Esophagus muscularis mucosa (tissue), 4 donors: ENCODE results near the gene SLC6A8. TPM values are rescaled to one million over a fixed set of nuclear protein-coding genes. Genes with fewer than 3 reads are reported as not detected.
"Not testable (repeated sequence)": the region's sequence is repeated elsewhere in the genome, so short reads cannot be mapped to it uniquely, and the experiment has no call there.

Source experiments
- DNase-seq: peaks from one replicate; pipeline ENCODE4 v3.0.0-alpha.2; 2017; ENCODE audit errors: extremely low spot score
- H3K27ac ChIP-seq, 4 donors: fragments of 200-600 bp; sonication (generic); replicated peaks in 1 of 4; 1 replicate in 3 of 4; 2 replicates in 1 of 4; pipeline ENCODE4 v1.5.1; 2016 to 2019; ENCODE audit warnings: mild to moderate bottlenecking in 1 of 4
- H3K27me3 ChIP-seq, 4 donors: fragments of 200-600 bp; sonication (generic); one replicate each; pipeline versions ENCODE4 v1.5.1 to v1.6.0; 2016 to 2019
- H3K36me3 ChIP-seq, 4 donors: fragments of 200-600 bp; sonication (generic); one replicate each; pipeline ENCODE4 v1.5.1; 2016 to 2019
- H3K4me1 ChIP-seq, 4 donors: fragments of 200-600 bp; sonication (generic); one replicate each; pipeline ENCODE4 v1.5.1; 2016 to 2019
- H3K4me3 ChIP-seq, 4 donors: fragments of 200-600 bp; sonication (generic); 1 replicate in 2 of 4; 2 replicates in 2 of 4; pipeline ENCODE4 v1.5.1; 2016 to 2019; ENCODE audit warnings: mild to moderate bottlenecking in 4 of 4, moderate library complexity in 1 of 4
- H3K9me3 ChIP-seq, 4 donors: fragments of 200-600 bp; sonication (generic); 1 replicate in 3 of 4; 2 replicates in 1 of 4; pipeline ENCODE4 v1.5.1; 2016 to 2019
- CTCF ChIP-seq, 3 experiments: fragments of 200-600 bp in 2 of 3; fragments of 450-650 bp in 1 of 3; sonication (generic) in 2 of 3; IDR thresholded peaks; one replicate each; pipeline ENCODE4 v1.5.1; 2017 to 2019; ENCODE audit warnings: antibody characterized with exemption in 3 of 3, mild to moderate bottlenecking in 2 of 3, moderate library complexity in 1 of 3
- EP300 ChIP-seq: sonication (generic); formaldehyde crosslinking; IDR thresholded peaks from one replicate; pipeline ENCODE4 v1.6.1; 2017; ENCODE audit warnings: antibody characterized with exemption
- POLR2A ChIP-seq: fragments of 450-650 bp; IDR thresholded peaks from one replicate; pipeline ENCODE4 v1.6.1; 2017; ENCODE audit warnings: antibody characterized with exemption, moderate library complexity, mild to moderate bottlenecking, low read depth
- POLR2AphosphoS5 ChIP-seq, 2 donors: sonication (generic); formaldehyde crosslinking; IDR thresholded peaks; one replicate each; pipeline ENCODE4 v1.6.1; 2017; ENCODE audit warnings: antibody characterized with exemption in 2 of 2
- WGBS: methylation state at CpG from one replicate; pipeline ENCODE4 v1.1.5; 2018; 5-methylcytosine and 5-hydroxymethylcytosine counted together
- intact Hi-C: fragments of 100-400 bp; cut with DNase I; formaldehyde crosslinking; loops from one replicate; pipeline ENCODE4 v1.15.1; 2023
- total RNA-seq, 4 donors: library from RNA; depleted of rRNA; stranded (reverse); fragments of >200 nt; gene quantifications; one replicate each; pipeline versions ENCODE4 v1.1.0 to v1.2.1, GENCODE V29; 2016

Gene SLC6A8
- total RNA-seq, 4 donors from 2014 or later = 41.7 to 62.3 (median 45.6) TPM

- Histone ChIP-seq H3K4me3 (peak within 1 kb of the TSS; percentile 40 to 52 (median 45)), H3K36me3 (no peaks in the 10 kb centered on the region), H3K4me1 (peaks cover 0 to 22% (median 4%) of the 10 kb centered on the region in 4 donors), H3K27me3 (peaks cover 0 to 14% (median 2%) of the 10 kb centered on the region in 4 donors), H3K27ac (peak within 1 kb of the TSS; percentile 45 to 72 (median 70)), H3K9me3 (no peaks in the 10 kb centered on the region)
- no peak for DNase-seq
- 47% methylated on average over 16 of the region's 98 CpGs for WGBS
- TF ChIP-seq POLR2AphosphoS5 (IDR thresholded peaks at IDR 0.05) = no peak
- TF ChIP-seq EP300 = no peak
- TF ChIP-seq POLR2A = no peak
- no peak for TF ChIP-seq CTCF (IDR thresholded peaks at IDR 0.05)
- intact Hi-C loops = no loop called here
Observed at GRCh38 chrX:153673428-153674218, 14.1 kb upstream of the SLC6A8 start, which contains the start of gene PNCK. Gene PNCK (minus strand): TSS chrX:153673813. CDS start chrX:153673076, 737 bp downstream.

- intact Hi-C loops = no loop called here
- DNase-seq = no peak
- H3K4me1 ChIP-seq = peaks cover 0 to 14% (median 3%) of the 10 kb centered on the region in 4 donors
Observed at GRCh38 chrX:153674219-153674851, 13.4 kb upstream of the SLC6A8 start.

GRCh38 chrX:153681175-153681574 is 6.6 kb upstream of the SLC6A8 start:
- DNase-seq = no peak
- intact Hi-C loops = no loop called here
- 70% methylated on average over 12 of the region's 12 CpGs for WGBS
- Histone ChIP-seq H3K9me3 (peaks cover 0 to 8% (median 0%) of the 10 kb centered on the region in 4 donors), H3K27me3 (no peaks in the 10 kb centered on the region), H3K4me1 (no peaks in the 10 kb centered on the region), H3K4me3 (no peak overlapping the region), H3K27ac (no peak overlapping the region), H3K36me3 (no peaks in the 10 kb centered on the region)
- TF ChIP-seq POLR2A (no peak), EP300 (no peak), CTCF (IDR thresholded peaks at IDR 0.05) (no peak), POLR2AphosphoS5 (IDR thresholded peaks at IDR 0.05) (no peak)

More at GRCh38 chrX:153674219-153674851, 13.4 kb upstream of the SLC6A8 start:
- Histone ChIP-seq H3K4me3 (no peak overlapping the region), H3K36me3 (no peaks in the 10 kb centered on the region), H3K9me3 (no peaks in the 10 kb centered on the region), H3K27ac (no peak overlapping the region), H3K27me3 (peaks cover 0 to 14% (median 2%) of the 10 kb centered on the region in 4 donors)
- TF ChIP-seq EP300 = no peak
- WGBS = 79% methylated on average over 27 of the region's 27 CpGs

- 97% methylated on average over 8 of the region's 8 CpGs for WGBS
- H3K4me3 ChIP-seq, DNase-seq, H3K36me3 ChIP-seq, intact Hi-C loops, H3K27ac ChIP-seq, H3K9me3 ChIP-seq, H3K4me1 ChIP-seq, H3K27me3 ChIP-seq: not testable (repeated sequence)
Observed at GRCh38 chrX:153683486-153683885, 4.2 kb upstream of the SLC6A8 start.

- DNase-seq = no peak
- Histone ChIP-seq H3K4me3 (no peak overlapping the region), H3K36me3 (no peaks in the 10 kb centered on the region), H3K27ac (no peak overlapping the region), H3K4me1 (peaks cover 3 to 17% (median 11%) of the 10 kb centered on the region in 4 donors), H3K27me3 (no peaks in the 10 kb centered on the region), H3K9me3 (peaks cover 0 to 8% (median 0%) of the 10 kb centered on the region in 4 donors)
- 51% methylated on average over 16 of the region's 21 CpGs for WGBS
- TF ChIP-seq POLR2A = no peak
- TF ChIP-seq CTCF (IDR thresholded peaks at IDR 0.05) = no peak
- no peak for TF ChIP-seq POLR2AphosphoS5 (IDR thresholded peaks at IDR 0.05)
- TF ChIP-seq EP300 = no peak
- intact Hi-C loops = no loop called here
Observed at GRCh38 chrX:153684467-153685155, 3.1 kb upstream of the SLC6A8 start.
